HCEC 1CT (cell line): ENCODE results near the gene RBMX.
"Not testable (repeated sequence)": the region's sequence is repeated elsewhere in the genome, so short reads cannot be mapped to it uniquely, and the experiment has no call there.

Source experiments
- DNase-seq: peaks from one replicate; pipeline ENCODE4 v3.0.0-alpha.2; 2017

The RBMX gene

DNA sequence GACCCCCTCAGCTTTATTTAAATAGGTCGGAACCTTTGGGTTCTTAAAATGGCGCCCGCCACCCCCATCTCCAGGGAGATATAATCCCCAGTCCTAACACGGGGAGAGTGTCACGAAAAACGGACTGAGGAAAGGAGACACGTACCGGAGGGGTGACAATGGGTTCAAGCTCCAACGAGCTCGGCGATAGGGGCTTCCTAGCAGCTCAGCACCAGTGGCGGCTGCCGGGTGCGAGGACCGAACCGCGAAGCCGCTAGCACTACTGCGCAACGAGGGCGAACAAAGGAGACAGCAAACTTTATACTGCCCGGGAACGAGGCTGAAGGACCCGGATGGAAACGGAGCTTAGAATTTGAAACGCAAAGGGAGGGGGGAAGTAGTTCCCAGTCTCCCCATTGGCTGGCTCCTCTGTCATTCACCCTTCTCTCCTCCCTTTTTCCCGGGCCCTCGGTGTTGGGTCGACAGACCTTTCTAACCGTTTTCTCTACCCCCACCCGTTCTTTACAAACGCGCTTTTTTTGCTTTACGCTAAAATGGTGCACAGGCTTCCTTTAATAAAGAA is at the start of gene RBMX:
RBMX (minus strand) TSS at position 274 of the 562 bp plus-strand sequence. CDS start 1,298 bp downstream, outside the sequence.
- peak; percentile 89 for DNase-seq

DNA sequence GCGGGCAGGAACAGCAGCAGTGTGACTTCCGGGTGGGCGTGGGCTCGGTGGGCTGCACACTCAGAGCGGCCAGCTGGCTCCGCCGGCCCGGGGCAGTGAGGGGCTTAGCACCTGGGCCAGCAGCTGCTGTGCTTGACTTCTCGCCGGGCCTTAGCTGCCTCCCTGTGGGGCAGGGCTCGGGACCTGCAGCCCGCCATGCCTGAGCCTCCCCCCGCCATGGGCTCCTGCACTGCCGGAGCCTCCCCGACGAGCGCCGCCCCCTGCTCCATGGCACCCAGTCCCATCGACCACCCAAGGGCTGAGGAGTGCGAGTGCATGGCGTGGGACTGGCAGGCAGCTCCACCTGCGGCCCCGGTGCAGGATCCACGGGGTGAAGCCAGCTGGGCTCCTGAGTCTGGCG is 40.9 kb upstream of the RBMX start:
- not testable (repeated sequence) for DNase-seq

DNA sequence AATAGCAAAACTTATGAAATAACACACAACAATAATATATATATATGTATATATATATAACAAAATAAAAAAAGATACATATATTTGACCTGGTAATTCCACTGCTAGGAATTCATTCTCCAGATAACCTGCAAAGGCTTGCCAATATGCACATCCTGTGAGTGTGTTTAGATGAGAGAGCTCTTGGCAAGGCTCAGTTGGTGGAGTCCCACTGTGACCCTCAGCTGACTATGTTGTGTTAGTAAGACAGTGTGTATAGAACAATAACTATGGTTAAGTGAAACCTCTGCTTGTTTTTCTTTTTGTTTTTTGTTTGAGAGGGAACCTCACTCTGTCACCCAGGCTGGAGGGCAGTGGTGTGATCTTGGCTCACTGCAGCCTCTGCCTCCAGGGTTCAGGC is 39.5 kb upstream of the RBMX start:
- DNase-seq = no peak

DNA sequence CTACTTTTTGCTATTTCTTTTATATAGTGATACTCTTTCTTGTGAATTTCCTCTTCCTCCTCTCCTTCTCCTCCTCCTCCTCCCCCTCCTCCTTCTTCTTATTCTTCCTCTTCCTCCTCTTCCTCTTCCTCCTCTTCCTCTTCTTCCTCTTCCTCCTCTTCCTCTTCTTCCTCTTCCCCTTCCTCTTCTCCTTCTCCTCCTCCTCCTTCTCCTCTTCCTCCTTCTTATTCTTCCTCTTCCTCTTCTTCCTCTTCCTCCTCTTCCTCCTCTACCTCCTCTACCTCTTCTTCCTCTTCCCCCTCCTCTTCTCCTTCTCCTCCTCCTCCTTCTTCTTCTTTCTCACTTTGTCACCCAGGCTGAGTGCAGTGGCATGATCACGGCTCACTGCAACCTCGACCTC is 36.3 kb upstream of the RBMX start:
- DNase-seq = no peak

DNA sequence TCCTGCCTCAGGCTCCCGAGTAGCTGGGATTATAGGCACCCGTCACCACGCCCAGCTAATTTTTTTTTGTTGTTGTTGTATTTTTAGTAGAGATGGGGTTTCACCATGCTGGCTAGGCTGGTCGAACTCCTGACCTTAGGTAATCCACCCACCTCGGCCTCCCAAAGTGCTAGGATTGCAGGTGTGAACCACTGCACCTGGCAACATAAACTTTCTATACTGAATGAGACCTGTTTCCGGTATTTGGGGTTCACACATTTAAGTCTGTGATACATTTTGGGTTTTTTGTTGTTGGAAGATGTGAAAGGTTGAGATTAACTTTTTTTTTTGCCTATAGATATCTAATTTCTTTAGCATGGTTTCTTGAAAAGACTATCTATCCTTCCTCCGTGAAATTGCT is 31.1 kb upstream of the RBMX start:
- not testable (repeated sequence) for DNase-seq

DNA sequence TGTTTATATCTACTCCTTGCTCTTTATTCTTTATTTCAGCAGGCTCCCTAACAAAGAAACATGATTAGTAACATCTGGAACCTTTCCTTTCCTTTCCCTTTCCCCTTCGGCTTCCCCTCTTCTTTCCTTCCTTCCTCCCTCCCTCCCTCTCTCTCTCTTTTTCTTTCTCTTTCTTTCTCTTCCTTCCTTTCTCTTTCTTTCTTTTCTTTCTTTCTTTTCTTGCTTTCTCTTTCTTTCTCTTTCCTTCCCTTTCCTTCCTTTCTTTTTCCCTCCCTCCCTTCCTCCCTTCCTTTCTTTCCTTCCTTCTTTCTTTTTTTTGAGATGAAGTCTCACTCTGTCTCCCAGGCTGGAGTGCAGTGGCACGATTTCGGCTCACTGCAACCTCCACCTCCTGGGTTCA is 30.7 kb upstream of the RBMX start:
- no peak for DNase-seq

DNA sequence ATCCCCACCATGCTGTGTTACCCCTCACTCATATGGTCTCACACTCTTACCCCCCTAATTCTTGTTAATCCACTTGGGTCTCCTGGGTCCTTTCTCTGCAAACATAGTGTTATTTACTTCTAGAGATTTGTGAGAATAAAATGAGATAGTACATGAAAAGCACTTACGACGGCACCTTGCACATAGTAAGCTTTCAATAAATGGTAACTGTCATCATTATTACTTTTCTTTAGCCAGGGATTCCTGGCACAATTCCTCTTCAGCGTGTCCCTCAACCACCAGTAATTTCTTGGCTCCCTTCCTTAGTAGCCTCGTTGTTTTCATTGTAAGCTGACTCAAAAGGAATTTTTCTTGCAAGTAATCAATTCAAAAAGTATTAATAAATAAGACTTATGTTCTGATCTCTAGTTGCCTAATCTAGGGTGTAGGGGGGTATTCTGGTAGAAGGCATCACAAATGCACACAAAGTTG is 30.1 kb upstream of the RBMX start:
- DNase-seq = peak; percentile 9

DNA sequence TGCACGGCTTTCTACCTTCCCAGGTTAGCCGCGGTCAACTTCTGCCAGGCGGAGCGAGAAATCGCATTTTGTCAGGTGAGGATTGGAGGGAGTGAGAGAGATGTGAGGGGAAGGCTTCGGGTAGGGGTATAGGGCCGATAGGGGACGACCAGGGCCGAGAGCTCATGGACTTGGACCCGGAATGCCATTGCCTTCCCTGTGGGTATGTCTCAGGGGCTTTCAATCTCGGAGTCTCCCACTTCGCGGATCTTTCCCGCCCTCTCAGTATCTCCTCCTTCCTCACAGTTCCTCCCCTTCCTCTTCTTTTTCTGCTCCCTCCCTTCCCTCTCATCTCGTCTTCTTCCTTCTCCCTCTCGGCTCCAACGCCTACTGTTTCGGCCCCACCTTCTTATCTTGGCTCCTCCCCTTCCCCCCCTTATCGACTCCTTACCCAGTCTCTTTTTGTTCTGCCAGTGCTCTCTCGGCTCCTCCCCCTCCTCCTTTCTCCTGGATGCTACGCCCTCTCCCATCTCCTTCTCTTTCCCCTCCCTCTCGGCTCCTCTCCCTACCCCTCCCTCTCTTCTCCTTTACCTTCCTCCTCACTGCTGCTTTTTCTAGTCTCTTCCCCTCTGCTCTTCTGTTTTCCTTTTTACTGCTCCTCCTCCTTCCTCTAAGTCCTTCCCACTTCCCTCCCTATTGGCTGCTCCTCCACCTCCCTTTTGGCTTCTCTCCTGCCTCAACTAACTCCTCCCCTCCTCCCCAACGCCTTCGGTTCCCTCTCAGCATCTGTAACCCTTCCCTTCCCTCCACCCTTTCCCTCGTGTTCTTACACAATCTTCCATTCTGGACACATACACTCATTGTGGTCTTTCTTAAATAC is 29.4 kb upstream of the RBMX start:
- DNase-seq = peak; percentile 89

DNA sequence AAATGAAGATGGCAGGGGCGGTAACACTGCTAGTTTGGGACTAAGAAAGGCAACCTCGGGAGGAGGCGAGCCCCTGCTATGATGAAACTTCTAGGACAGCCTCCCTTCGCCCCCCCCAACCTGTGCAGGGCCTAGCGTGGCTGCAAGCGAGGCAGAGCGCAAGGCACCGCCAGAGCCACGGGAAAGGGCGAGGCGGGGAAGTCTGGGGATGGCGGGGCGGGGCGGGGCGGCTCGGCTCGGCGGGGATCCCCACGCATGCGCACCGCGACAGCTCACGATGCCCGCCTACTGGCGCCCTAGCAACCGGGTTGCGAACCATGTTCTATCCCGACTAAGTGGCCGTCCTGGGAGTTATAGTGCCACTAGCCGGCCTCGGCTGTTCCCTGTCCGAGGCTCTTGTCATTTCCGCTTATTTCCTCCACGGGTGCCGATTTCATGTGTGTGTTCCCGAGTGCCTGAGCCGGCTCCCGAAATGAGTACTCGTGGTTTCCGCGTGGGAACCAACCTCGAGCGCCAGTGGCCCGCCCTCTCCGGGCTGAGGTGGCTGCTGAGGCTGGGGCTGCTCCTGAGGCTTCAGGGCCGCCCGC is 28.7 kb upstream of the RBMX start:
- DNase-seq = peak; percentile 75

DNA sequence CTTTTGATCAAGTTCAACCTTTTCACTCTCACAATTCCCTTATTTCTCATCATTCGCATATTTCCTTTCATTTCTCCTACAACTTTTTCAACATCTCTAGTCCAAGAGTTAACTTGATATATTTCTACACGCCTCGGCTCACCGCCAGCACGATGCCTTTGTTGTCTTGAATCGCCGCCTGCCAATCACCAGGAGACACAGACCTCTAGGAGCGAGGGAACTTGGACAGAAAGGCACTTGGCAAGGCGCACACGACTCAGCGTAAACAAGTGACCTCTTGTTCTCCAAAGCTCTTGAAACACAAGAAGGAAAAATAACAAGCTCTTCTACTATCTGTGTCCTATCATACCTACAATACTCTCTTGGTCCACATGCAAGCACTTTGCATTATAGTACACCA is 27.1 kb upstream of the RBMX start:
- DNase-seq = no peak

DNA sequence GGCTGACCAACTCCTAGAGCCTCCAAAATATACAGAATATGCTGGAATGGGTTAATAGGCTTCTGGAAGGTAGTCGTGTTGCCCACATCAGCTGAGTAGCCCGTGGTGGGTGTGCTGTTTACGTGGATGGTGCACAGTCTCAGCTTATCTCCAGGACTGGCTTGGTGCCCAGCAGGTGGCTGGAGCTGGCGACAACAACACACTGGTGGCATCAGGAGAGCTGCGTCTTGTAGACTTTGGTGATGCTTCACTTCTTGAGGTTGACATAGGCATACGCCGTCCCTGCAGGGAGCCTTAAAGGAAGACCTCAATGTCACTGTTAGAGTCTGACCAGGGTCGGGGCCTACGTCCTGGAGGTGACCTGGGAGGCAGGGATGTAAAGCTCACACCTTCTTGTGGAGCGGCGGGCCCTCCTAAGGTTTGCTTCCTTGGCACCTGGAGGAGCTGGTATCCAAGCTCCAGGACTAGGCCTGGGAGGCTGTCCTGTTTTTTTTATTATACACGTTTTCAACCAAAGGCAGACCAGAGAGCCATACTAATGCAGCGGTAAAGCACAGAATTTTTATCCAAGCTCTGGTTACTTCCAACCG is 26.5 kb upstream of the RBMX start:
- no peak for DNase-seq

DNA sequence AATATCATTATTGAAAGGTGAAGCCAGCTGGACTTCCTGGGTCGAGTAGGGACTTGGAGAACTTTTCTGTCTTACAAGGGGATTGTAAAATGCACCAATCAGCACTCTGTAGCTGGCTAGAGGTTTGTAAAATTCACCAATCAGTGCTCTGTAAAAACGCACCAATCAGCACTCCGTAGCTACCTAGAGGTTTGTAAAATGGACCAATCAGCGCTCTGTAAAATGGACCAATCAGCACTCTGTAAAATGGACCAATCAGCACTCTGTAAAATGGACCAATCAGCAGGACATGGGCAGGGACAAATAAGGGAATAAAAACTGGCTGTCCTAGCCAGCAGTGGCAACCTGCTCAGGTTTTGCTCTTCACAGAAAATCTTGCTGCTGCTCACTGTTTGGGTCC is 23.5 kb upstream of the RBMX start:
- DNase-seq = not testable (repeated sequence)

DNA sequence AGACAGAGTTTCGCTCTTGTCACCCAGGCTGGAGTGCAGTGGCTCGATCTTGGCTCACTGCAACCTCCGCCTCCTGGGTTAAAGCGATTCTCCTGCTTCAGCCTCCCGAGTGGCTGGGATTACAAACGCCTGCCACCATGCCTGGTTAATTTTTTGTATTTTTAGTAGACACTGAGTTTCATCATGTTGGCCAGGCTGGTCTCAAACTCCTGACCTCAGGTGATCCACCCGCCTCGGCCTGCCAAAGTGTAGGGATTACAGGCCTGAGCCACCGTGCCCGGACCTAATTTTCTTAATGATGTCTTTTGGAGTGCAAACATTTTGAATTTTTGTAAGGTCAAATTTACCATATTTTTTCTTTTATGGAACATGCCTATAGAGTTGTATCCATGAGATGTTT is 19.5 kb upstream of the RBMX start:
- not testable (repeated sequence) for DNase-seq

DNA sequence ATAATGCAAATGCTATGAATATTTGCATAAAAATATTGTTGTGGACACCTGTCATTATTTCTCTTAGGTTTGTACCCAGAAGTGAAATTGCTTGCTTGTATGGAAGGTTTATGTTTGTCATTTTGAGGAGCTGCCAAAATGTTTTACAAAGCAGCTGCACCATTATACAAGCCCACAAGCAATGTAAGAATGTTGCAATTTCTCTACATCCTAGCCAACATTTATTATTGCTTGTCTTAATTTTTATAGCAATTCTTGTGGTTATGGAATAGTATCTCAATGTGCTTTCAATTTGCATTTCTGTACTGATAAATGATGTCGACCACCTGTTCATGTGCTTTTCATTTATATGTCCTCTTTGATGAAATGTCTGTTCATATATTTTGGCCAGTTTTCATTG is 18.7 kb upstream of the RBMX start:
- peak; percentile 5 for DNase-seq

DNA sequence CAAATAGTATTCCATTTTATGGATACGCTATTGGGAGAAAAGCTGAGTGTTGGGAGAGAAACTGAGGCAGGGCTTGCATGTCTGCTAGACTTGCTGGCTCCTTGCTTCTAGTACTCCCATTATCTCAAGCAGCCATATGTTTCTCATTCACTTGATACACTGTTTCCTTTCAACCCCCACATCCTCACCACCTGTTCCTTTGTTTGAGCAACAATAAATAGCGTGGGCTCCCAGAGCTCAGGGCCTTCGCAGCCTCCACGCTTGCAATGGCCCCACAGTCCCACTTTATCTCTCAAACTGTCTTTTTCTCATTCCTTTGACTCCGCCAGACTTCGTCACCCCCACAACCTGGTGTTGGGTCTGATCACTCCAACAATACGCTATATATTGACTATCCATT is 18.2 kb upstream of the RBMX start:
- not testable (repeated sequence) for DNase-seq

DNA sequence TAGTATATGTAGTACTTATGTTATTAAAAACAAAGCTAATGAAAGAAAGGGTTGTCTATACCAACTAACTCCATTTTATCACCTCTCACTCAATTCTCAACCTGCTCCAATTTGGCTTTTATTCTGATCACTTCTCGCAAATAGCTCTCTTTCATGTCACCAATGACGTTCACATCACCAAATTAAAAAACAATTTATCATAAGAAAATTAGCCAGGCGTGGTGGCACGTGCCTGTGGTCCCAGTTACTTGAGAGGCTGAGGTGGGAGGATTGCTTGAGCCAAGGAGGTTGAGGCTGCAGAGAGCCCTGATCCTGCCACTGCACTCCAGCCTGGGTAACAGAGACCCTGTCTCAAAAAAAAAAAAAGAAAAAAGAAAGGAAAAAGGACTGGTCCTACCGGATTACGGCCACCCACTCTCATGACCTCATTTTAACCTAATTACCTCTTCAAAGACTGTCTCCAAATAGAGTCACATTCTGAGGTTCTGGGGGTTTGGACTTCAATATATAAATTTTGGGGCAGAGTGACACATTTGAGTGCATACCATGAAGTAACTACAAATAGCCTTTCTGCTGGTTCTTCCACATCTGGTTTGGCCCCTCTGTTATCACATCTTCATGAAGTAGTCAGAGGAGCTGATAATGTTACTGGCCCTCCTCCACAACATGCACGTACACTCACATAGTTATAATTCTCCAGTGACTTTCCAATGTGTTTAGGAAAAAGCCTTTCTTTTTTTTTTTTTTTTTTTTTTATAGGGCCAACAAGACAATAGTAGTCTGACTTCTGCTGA is 15.8 kb upstream of the RBMX start:
- DNase-seq = no peak

DNA sequence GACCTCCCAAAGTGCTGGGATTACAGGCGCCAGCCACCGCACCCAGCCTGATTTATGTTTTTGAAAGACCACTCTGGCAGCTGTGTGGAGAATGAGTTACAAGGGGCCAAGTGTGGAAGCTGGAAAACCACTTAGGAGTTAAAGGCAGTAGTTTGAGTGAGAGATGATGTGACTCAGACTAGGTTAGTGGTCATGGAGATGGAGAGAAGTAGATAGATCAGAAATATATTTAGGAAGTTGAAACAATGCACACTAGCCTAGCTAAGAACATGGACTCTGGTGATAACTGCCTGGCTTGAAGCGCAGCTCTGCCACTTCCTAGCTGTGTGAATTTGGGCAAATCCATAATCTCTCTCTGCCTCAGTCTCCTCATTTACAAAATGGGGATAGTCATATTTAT is 11.9 kb upstream of the RBMX start:
- no peak for DNase-seq

DNA sequence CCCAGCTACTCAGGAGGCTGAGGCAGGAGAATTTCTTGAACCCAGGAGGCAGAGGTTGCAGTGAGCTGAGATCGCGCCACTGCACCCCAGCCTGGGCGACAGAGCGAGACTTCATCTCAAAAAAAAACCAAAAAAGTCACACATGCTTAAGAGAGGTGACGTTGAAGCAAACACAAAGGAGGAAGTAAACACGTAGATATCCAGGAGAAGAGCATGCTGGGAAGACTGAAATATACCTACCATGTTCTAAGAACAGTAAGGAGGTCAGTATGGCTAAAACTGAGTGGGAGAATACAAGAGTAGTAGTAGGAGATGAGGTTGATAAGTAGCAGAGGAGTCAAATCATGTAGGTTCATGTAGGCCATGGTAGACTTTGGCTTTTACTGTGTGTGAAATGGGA is 10.1 kb upstream of the RBMX start:
- DNase-seq = not testable (repeated sequence)

DNA sequence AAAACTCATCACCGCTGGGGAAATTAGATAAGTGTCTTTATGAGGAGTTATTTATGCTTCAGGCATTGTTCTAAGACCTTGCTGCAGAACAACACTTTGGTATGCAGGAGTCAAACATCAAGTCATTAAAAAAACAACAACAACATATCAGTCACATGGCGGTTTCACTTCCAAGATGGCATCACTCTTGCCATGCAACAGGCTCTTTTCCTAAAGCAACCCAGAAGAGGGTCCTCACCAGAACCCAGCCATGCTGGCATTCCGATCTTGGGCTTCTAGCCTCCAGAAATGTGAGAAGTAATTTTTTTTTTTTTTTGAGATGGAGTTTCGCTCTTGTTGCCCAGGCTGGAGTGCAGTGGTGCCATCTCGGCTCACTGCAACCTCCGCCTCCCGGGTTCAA is 8.7 kb upstream of the RBMX start:
- no peak for DNase-seq

DNA sequence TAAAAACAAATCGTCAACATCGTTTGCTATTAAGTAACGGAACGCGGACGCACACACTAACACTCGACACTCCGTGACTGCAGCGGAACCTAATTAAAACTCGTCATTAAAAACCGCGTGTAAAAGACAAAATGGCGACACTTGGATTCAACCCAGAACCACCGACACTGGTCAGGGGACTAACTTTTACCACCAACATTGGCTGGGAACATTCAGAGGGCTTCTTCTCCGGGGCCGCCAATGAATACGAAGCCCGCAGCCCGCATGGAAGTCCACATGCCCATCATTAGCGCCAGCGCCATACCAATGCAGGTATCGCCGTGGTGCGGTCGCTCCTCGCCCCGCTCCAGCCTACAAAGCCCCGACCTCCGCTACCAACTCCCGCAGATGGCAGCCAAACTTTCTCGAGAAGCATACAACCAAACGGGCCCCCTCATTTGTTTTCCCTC is 498 bp downstream of the RBMX start:
- DNase-seq = no peak

DNA sequence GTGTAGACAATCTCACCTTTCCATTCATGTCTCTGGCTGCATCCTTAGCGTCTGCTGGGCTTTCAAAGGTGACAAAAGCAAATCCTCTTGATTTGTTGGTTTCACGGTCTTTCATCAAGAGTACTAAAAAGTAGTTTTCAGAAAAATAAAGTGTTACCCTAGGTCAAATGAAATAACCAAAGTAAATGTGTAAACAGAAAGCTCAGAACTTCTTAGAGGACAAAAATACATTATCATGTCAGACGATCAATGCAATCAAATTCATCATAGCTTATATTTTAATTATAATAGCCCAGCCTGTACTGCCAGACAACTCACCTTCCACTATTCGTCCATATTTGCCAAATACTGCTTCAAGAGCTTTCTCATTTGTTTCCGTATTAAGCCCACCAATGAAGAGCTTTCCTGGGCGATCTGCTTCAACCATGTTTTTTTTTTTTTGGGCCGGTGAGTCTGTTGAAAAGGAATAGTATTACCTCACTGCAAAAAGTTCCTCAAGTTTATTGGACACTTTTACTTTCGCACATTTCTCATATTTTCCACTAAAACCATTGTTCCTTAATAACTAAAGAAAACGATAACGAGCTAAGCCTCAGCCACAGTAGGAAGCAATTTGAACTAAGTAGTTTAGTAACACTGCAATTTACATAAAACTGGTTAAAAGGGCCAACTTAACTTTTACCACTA is 1.4 kb downstream of the RBMX start:
- DNase-seq = no peak

DNA sequence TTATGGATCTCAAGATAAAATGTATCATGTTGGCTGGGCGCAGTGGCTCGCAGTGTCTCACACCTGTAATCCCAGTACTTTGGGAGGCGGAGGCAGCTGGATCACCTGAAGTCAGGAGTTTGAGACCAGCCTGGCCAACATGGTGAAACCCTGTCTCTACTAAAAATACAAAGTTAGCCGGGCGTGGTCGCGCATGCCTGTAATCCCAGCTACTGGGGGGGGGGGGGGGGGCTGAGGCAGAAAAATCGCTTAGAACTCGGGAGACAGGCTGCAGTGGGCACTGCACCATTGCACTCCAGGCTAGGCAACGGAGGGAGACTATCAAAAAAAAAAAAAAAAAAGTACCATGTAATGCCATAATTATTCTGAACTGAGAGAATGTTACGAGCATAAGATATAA is 2.1 kb downstream of the RBMX start:
- DNase-seq = no peak
